SK-N-MC (cell line): Measurements from ENCODE around the gene ZNF813.
"Not testable (repeated sequence)": the region's sequence is repeated elsewhere in the genome, so short reads cannot be mapped to it uniquely, and the experiment has no call there.

ENCODE experiments used
- EZH2 ChIP-seq: fragments of 200-600 bp; sonication (generic); IDR thresholded peaks from one replicate; pipeline ENCODE4 v1.6.1; 2017; ENCODE audit warnings: antibody characterized with exemption
- FOXP2 ChIP-seq: optimal IDR thresholded peaks from 2 replicates; pipeline ENCODE3; 2011; ENCODE audit warnings: mild to moderate bottlenecking, moderate library complexity; ENCODE audit not compliant: insufficient read depth; ENCODE audit errors: extremely low read length, control extremely low read depth
- POLR2AphosphoS5 ChIP-seq: IDR thresholded peaks from 2 replicates; pipeline ENCODE4 v1.6.1; 2012; ENCODE audit warnings: mild to moderate bottlenecking, low read depth, low read length, borderline replicate concordance

- not testable (repeated sequence) for TF ChIP-seq POLR2AphosphoS5, EZH2, FOXP2
Measured at GRCh38 chr19:53423074-53423473, 44.5 kb upstream of the ZNF813 start.
